WTC11 (cell line): ENCODE results near the gene FGFRL1. TPM values are rescaled to one million over a fixed set of nuclear protein-coding genes. Genes with fewer than 3 reads are reported as not detected.

Experiments used
- ATAC-seq: fragments of 200-7000 bp; cut with Tn5 transposase; 2 replicates; pipeline ENCODE4 v1.10.0; 2021; ENCODE audit warnings: mild to moderate bottlenecking, moderate library complexity
- CTCF ChIA-PET: fragments of 300-600 bp; sonication (Branson Sonifier 250); formaldehyde crosslinking; loops from one replicate; lab custom pipeline; 2021; ENCODE audit warnings: antibody characterized with exemption; lab: Charles Lee
- POLR2A ChIA-PET: fragments of 350-600 bp; sonication (Branson Sonifier 250); formaldehyde crosslinking; loops from one replicate; lab custom pipeline; 2021; ENCODE audit warnings: antibody characterized with exemption; lab: Charles Lee
- DNase-seq: peaks from one replicate; pipeline ENCODE4 v3.0.0; 2021; ENCODE audit warnings: low spot score
- H3K27ac Mint-ChIP-seq: 2 replicates; pipeline ENCODE4 v1.8.0; 2021; ENCODE audit warnings: mixed read lengths
- H3K27me3 Mint-ChIP-seq: 2 replicates; pipeline ENCODE4 v1.8.0; 2021; ENCODE audit warnings: low read depth, mild to moderate bottlenecking, moderate library complexity, mixed read lengths
- H3K36me3 Mint-ChIP-seq: 2 replicates; pipeline ENCODE4 v1.8.0; 2021; ENCODE audit warnings: mixed read lengths
- H3K4me1 Mint-ChIP-seq: 2 replicates; pipeline ENCODE4 v1.8.0; 2022; ENCODE audit warnings: mixed read lengths
- H3K4me3 Mint-ChIP-seq: 2 replicates; pipeline ENCODE4 v1.8.0; 2021; ENCODE audit warnings: mild to moderate bottlenecking, moderate library complexity, mixed read lengths
- H3K9me3 Mint-ChIP-seq: 2 replicates; pipeline ENCODE4 v1.8.0; 2021; ENCODE audit warnings: mixed read lengths
- CREM ChIP-seq: sonication (generic); formaldehyde crosslinking; IDR thresholded peaks from 2 replicates; pipeline ENCODE4 v1.8.1; 2022; ENCODE audit warnings: mild to moderate bottlenecking, missing genetic modification reagents, moderate library complexity
- ESRRA ChIP-seq: sonication (generic); formaldehyde crosslinking; IDR thresholded peaks from 2 replicates; pipeline ENCODE4 v1.8.1; 2022; ENCODE audit warnings: mild to moderate bottlenecking, missing genetic modification reagents, borderline replicate concordance
- ETV6 ChIP-seq: sonication (generic); formaldehyde crosslinking; IDR thresholded peaks from 2 replicates; pipeline ENCODE4 v1.8.1; 2022; ENCODE audit warnings: mild to moderate bottlenecking, missing genetic modification reagents
- FOXK1 ChIP-seq: sonication (generic); formaldehyde crosslinking; IDR thresholded peaks from 2 replicates; pipeline ENCODE4 v1.8.0; 2022; ENCODE audit warnings: mild to moderate bottlenecking, moderate library complexity, missing genetic modification reagents
- GABPB1 ChIP-seq: sonication (generic); formaldehyde crosslinking; IDR thresholded peaks from 2 replicates; pipeline ENCODE4 v1.8.1; 2023; ENCODE audit warnings: mild to moderate bottlenecking, missing genetic modification reagents
- JAZF1 ChIP-seq: fragments of 250-450 bp; sonication (Bioruptor Pico); IDR thresholded peaks from 2 replicates; pipeline ENCODE4 v1.9.0; 2021; ENCODE audit warnings: moderate library complexity, mild to moderate bottlenecking, inconsistent platforms
- KAT7 ChIP-seq: sonication (generic); formaldehyde crosslinking; IDR thresholded peaks from 2 replicates; pipeline ENCODE4 v1.8.1; 2023; ENCODE audit warnings: missing genetic modification reagents, mild to moderate bottlenecking, borderline replicate concordance
- MYBL2 ChIP-seq: sonication (generic); formaldehyde crosslinking; IDR thresholded peaks from 2 replicates; pipeline ENCODE4 v1.8.1; 2023; ENCODE audit warnings: mild to moderate bottlenecking, moderate library complexity, missing genetic modification reagents
- NFATC4 ChIP-seq: fragments of 250-450 bp; sonication (Bioruptor Pico); IDR thresholded peaks from 2 replicates; pipeline ENCODE4 v1.9.0; 2021; ENCODE audit warnings: mild to moderate bottlenecking
- NFYB ChIP-seq: sonication (generic); formaldehyde crosslinking; conservative IDR thresholded peaks from 2 replicates; pipeline ENCODE4 v1.8.0; 2022; ENCODE audit warnings: low read depth, missing genetic modification reagents
- NR3C1 ChIP-seq: sonication (generic); formaldehyde crosslinking; conservative IDR thresholded peaks from 2 replicates; pipeline ENCODE4 v1.8.1; 2023; ENCODE audit warnings: low read depth, mild to moderate bottlenecking, missing genetic modification reagents
- OVOL2 ChIP-seq: fragments of 250-450 bp; sonication (Bioruptor Pico); IDR thresholded peaks from 2 replicates; pipeline ENCODE4 v1.9.0; 2021; ENCODE audit warnings: mild to moderate bottlenecking, borderline replicate concordance
- PRRX2 ChIP-seq: fragments of 250-450 bp; sonication (Bioruptor Pico); IDR thresholded peaks from 2 replicates; pipeline ENCODE4 v1.8.0; 2021; ENCODE audit warnings: mild to moderate bottlenecking
- TEAD1 ChIP-seq: sonication (generic); formaldehyde crosslinking; IDR thresholded peaks from 2 replicates; pipeline ENCODE4 v1.8.0; 2022; ENCODE audit warnings: mild to moderate bottlenecking, missing genetic modification reagents
- ZNF219 ChIP-seq: sonication (generic); formaldehyde crosslinking; IDR thresholded peaks from 2 replicates; pipeline ENCODE4 v1.8.0; 2023; ENCODE audit warnings: missing genetic modification reagents, mild to moderate bottlenecking, borderline replicate concordance
- total RNA-seq: library from RNA; stranded (reverse); gene quantifications from 3 replicates; pipeline ENCODE4 v1.2.3, GENCODE V29; 2021
- TF ChIP-seq, protein P1 (sequence below): sonication (generic); formaldehyde crosslinking; IDR thresholded peaks from 2 replicates; pipeline ENCODE4 v1.8.1; 2023; ENCODE audit warnings: mild to moderate bottlenecking, missing genetic modification reagents, moderate library complexity
- TF ChIP-seq, protein P2 (sequence below): sonication (generic); formaldehyde crosslinking; IDR thresholded peaks from 2 replicates; pipeline ENCODE4 v1.8.1; 2022; ENCODE audit warnings: low read depth, mild to moderate bottlenecking, moderate library complexity, missing genetic modification reagents, borderline replicate concordance
- TF ChIP-seq, protein P3 (sequence below): sonication (generic); formaldehyde crosslinking; IDR thresholded peaks from 2 replicates; pipeline ENCODE4 v1.8.0; 2023; ENCODE audit warnings: missing genetic modification reagents
- TF ChIP-seq, protein P4 (sequence below): sonication (generic); formaldehyde crosslinking; conservative IDR thresholded peaks from 2 replicates; pipeline ENCODE4 v1.8.1; 2022; ENCODE audit warnings: mild to moderate bottlenecking, missing genetic modification reagents
- TF ChIP-seq, protein P5 (sequence below): fragments of 250-450 bp; sonication (Bioruptor Pico); IDR thresholded peaks from 2 replicates; pipeline ENCODE4 v1.9.0; 2021; ENCODE audit warnings: mild to moderate bottlenecking, borderline replicate concordance

The FGFRL1 gene
- total RNA-seq, 1 experiment from 2014 or later = 25.9 TPM

DNA sequence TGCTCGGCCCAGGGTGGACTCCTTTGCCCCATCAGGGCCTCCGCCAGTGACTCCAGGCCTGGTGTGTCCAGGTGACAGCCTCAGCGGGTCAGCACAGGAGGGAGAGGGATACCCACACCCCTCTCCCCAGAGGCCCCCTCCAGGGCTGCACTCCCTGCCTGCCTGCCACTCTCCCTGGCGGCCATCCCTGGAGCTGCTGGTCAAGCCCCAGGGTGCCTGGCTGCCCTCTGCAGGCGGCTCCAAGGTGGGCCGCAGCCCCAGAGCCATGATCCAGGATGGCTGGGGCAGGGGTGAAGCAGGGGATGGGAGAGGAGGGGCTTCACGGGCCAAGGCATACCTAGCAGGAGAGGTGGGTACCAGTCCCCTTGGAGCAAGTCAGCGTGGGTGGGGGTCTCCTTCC lies 3.8 kb downstream of the FGFRL1 start:
- H3K4me3 Mint-ChIP-seq = no peak overlapping the region
- ATAC-seq (no peak), DNase-seq (no peak)
- no peaks in the 10 kb centered on the region for H3K36me3 Mint-ChIP-seq
- H3K4me1 Mint-ChIP-seq = peaks cover 5% of the 10 kb centered on the region
- no peaks in the 10 kb centered on the region for H3K9me3 Mint-ChIP-seq
- ChIA-PET CTCF (no interaction called here), POLR2A (no interaction called here)
- H3K27ac Mint-ChIP-seq = no peak overlapping the region
- peaks cover 8% of the 10 kb centered on the region for H3K27me3 Mint-ChIP-seq
- no peak for TF ChIP-seq GABPB1 (CRISPR knock-in tag)

DNA sequence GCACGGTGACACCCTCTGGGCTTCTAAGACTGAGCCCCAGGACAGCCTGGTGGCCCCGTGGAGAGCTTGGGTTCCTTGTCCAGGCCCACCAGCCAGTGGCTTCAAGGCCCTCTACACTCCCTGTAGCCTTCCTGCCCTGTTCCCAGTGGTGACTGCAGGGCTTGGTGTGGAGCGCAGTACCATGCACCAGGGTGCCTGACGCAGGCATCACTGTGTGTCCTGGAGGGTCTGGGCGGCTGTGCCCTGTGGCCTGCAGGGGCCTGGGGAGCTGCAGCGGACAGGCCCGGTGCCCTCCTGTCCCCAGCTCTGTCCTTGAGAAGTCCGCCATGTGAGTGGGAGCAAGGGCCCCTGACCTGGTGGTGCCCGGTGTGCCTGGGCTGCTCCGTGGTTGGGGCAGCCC lies 4.3 kb downstream of the FGFRL1 start:
- H3K27me3 Mint-ChIP-seq = peaks cover 2% of the 10 kb centered on the region
- H3K4me3 Mint-ChIP-seq = no peak overlapping the region
- H3K36me3 Mint-ChIP-seq = no peaks in the 10 kb centered on the region
- ChIA-PET CTCF (no interaction called here), POLR2A (no interaction called here)
- TF ChIP-seq, protein P1, sequence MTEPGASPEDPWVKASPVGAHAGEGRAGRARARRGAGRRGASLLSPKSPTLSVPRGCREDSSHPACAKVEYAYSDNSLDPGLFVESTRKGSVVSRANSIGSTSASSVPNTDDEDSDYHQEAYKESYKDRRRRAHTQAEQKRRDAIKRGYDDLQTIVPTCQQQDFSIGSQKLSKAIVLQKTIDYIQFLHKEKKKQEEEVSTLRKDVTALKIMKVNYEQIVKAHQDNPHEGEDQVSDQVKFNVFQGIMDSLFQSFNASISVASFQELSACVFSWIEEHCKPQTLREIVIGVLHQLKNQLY = no peak
- TF ChIP-seq NFATC4 (no peak), TEAD1 (CRISPR knock-in tag) (no peak), KAT7 (CRISPR knock-in tag) (no peak), GABPB1 (CRISPR knock-in tag) (no peak)
- no peaks in the 10 kb centered on the region for H3K4me1 Mint-ChIP-seq
- no peak overlapping the region for H3K27ac Mint-ChIP-seq
- no peak for ATAC-seq
- H3K9me3 Mint-ChIP-seq = no peaks in the 10 kb centered on the region
- DNase-seq = no peak

DNA sequence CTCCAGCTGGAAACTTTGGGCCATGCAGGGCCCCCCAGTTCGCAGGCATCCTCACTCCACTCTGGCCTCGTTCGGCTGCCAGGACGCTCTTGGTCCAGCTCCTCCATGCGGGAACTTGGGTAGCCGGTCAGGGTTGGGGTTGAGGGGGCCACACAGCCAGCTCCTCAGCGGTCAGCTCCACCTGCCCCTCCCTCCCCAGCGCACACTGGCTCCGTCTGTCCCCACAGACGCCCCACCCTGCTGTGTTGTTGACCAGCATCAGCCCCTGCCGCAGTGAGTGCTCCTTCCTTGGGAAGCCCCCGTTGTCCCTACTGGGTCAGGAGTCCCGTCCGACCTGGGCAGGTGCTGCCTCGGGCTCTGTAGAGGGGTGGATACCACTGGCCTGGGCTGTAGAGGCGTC lies 5.8 kb downstream of the FGFRL1 start:
- CTCF ChIA-PET = no interaction called here
- ATAC-seq (no peak), DNase-seq (no peak)
- H3K9me3 Mint-ChIP-seq = no peaks in the 10 kb centered on the region
- no peak for TF ChIP-seq NFATC4
- no peak for TF ChIP-seq FOXK1 (CRISPR knock-in tag)
- no peak for TF ChIP-seq NR3C1 (CRISPR knock-in tag)
- TF ChIP-seq, protein P2, sequence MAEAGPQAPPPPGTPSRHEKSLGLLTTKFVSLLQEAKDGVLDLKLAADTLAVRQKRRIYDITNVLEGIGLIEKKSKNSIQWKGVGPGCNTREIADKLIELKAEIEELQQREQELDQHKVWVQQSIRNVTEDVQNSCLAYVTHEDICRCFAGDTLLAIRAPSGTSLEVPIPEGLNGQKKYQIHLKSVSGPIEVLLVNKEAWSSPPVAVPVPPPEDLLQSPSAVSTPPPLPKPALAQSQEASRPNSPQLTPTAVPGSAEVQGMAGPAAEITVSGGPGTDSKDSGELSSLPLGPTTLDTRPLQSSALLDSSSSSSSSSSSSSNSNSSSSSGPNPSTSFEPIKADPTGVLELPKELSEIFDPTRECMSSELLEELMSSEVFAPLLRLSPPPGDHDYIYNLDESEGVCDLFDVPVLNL (CRISPR knock-in tag) = no peak
- TF ChIP-seq CREM (CRISPR knock-in tag) = no peak
- TF ChIP-seq, protein P3, sequence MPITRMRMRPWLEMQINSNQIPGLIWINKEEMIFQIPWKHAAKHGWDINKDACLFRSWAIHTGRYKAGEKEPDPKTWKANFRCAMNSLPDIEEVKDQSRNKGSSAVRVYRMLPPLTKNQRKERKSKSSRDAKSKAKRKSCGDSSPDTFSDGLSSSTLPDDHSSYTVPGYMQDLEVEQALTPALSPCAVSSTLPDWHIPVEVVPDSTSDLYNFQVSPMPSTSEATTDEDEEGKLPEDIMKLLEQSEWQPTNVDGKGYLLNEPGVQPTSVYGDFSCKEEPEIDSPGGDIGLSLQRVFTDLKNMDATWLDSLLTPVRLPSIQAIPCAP (CRISPR knock-in tag) = no peak
- TF ChIP-seq, protein P1 = no peak
- no peak for TF ChIP-seq MYBL2
- no peak for TF ChIP-seq OVOL2 (CRISPR knock-in tag)
- no peak for TF ChIP-seq ZNF219 (CRISPR knock-in tag)
- no peak for TF ChIP-seq JAZF1 (CRISPR knock-in tag)
- TF ChIP-seq NFYB = no peak
- TF ChIP-seq, protein P4, sequence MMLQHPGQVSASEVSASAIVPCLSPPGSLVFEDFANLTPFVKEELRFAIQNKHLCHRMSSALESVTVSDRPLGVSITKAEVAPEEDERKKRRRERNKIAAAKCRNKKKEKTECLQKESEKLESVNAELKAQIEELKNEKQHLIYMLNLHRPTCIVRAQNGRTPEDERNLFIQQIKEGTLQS = no peak
- no peak for TF ChIP-seq PRRX2 (CRISPR knock-in tag)
- TF ChIP-seq ESRRA (CRISPR knock-in tag) = no peak
- TF ChIP-seq, protein P5, sequence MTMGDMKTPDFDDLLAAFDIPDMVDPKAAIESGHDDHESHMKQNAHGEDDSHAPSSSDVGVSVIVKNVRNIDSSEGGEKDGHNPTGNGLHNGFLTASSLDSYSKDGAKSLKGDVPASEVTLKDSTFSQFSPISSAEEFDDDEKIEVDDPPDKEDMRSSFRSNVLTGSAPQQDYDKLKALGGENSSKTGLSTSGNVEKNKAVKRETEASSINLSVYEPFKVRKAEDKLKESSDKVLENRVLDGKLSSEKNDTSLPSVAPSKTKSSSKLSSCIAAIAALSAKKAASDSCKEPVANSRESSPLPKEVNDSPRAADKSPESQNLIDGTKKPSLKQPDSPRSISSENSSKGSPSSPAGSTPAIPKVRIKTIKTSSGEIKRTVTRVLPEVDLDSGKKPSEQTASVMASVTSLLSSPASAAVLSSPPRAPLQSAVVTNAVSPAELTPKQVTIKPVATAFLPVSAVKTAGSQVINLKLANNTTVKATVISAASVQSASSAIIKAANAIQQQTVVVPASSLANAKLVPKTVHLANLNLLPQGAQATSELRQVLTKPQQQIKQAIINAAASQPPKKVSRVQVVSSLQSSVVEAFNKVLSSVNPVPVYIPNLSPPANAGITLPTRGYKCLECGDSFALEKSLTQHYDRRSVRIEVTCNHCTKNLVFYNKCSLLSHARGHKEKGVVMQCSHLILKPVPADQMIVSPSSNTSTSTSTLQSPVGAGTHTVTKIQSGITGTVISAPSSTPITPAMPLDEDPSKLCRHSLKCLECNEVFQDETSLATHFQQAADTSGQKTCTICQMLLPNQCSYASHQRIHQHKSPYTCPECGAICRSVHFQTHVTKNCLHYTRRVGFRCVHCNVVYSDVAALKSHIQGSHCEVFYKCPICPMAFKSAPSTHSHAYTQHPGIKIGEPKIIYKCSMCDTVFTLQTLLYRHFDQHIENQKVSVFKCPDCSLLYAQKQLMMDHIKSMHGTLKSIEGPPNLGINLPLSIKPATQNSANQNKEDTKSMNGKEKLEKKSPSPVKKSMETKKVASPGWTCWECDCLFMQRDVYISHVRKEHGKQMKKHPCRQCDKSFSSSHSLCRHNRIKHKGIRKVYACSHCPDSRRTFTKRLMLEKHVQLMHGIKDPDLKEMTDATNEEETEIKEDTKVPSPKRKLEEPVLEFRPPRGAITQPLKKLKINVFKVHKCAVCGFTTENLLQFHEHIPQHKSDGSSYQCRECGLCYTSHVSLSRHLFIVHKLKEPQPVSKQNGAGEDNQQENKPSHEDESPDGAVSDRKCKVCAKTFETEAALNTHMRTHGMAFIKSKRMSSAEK = no peak
- no peak for TF ChIP-seq ETV6 (CRISPR knock-in tag)
- TF ChIP-seq, all 79 proteins: peak for 0
- no peak overlapping the region for H3K27ac Mint-ChIP-seq
- no peaks in the 10 kb centered on the region for H3K36me3 Mint-ChIP-seq
- H3K4me3 Mint-ChIP-seq = no peak overlapping the region
- H3K4me1 Mint-ChIP-seq = no peaks in the 10 kb centered on the region
- H3K27me3 Mint-ChIP-seq = no peaks in the 10 kb centered on the region; the same call in 1 of the 2 replicates
- POLR2A ChIA-PET = interaction anchor here (0.6 kb wide), 1 partner anchor 1536 kb away, joined by 3 read pairs; no protein-coding TSS in a partner anchor
